ENCODE data around the gene LGALS9B.
"Not testable (repeated sequence)": the region's sequence is repeated elsewhere in the genome, so short reads cannot be mapped to it uniquely, and the experiment has no call there.

Gene LGALS9B

GRCh38 chr17:20467447-20467846 lies at the start of gene LGALS9B:
TSS of gene LGALS9B (minus strand) at chr17:20467539. CDS start at chr17:20467470, 69 bp downstream.
- not testable (repeated sequence) for DNase-seq

GRCh38 chr17:20516986-20517385 lies 49.6 kb upstream of the LGALS9B start:
- not testable (repeated sequence) for DNase-seq

DNA sequence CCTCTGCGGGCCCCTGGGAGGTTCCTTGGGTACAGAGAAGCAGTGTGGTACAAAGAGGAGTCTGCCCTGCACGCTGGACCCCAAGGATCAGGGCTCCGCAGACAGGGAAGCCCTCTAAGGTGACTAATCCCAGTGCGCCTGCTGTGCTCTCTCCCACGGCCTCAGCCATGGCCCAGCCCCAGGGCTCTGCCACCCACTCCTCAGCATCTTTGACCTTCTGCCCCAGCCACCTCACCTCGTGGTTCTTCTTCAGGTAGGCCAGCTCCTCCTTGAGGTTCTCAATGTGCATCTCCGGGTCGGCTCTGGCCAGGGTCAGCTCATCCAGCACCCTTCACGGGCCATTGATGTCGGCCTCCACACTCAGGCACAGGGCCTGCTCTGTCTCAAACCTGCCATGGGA lies 47.8 kb upstream of the LGALS9B start:
- DNase-seq = not testable (repeated sequence)

- DNase-seq = not testable (repeated sequence)
Observed at GRCh38 chr17:20513539-20513938, 46.2 kb upstream of the LGALS9B start.

DNA sequence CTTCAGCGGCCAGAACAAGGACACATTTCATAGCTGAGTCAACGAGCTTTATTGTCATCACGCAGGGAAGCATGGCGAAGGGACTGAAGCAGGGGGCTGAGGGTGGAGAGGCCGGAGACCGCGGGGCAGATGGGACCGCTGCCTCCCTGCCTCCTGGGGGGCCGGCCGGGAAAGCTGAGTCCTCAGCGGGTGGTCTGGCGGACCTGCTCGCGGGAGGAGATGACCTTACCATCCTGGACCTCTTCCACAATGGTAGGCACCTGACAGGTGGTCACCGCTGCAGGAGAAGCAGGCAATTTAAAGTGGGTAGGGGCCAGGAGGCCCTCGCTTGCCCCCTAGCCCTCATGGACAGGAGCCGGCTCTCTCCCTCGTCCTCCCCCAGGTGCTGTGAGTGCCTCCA lies 45.0 kb upstream of the LGALS9B start:
- DNase-seq = not testable (repeated sequence)

- DNase-seq = not testable (repeated sequence)
Observed at GRCh38 chr17:20511778-20512177, 44.4 kb upstream of the LGALS9B start.

- DNase-seq = not testable (repeated sequence)
Observed at GRCh38 chr17:20505333-20505732, 38.0 kb upstream of the LGALS9B start.

DNA sequence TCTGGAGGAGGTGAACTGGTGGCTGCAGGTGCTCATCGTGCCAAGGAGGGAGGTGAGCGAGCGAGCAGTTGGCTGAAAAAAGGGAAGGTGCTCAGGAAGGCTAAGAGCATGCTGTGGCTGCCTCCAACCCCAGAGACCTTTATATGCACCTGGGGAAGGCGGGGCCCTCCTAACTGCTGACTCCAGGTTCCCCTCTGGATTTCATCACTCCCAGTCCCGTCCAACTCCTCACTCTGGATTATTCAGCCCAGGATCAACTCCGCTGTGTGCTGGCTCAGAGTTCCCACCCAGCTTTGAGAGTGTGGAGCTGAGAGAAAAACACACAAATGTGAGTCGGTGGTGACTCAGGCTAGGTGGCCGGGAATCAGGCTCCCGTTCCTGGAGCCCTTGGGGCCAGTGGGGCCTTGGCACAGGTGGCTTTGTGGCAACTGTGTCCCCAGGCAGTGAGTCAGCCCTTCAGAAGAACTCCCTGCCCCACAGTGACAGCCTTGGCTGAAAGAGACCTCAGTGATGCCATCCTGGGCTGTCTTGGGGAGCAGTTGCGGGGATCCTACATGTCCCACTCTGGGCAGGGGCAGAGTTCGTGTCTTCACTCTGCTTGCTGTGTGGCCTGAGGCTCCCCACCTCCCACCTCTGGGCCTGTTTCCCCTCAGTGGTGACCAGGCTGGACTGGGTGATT lies 37.2 kb upstream of the LGALS9B start:
- not testable (repeated sequence) for DNase-seq

- DNase-seq = not testable (repeated sequence)
Observed at GRCh38 chr17:20501896-20502295, 34.6 kb upstream of the LGALS9B start.

- not testable (repeated sequence) for DNase-seq
Observed at GRCh38 chr17:20500346-20500745, 33.0 kb upstream of the LGALS9B start.

- DNase-seq = not testable (repeated sequence)
Observed at GRCh38 chr17:20495420-20495819, 28.1 kb upstream of the LGALS9B start.

DNA sequence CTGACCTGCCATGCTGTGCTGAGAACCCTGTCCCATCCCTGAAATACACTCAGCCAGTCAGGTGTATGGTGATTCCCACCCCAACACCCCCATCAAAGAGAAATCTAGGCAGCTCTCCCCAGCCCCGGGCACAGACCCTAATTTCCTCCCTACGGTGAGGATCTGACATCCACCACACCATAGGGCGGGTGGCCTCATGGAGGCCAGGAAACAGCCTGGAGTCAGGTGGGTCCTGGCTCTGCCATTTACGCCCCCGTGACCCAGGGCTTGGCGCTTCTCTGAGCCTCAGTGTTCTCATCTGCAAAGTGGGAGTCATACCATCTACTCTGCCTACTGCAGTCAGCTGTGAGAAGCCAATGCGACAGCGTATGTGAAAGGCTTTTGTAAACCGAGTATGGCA lies 27.4 kb upstream of the LGALS9B start:
- not testable (repeated sequence) for DNase-seq

DNA sequence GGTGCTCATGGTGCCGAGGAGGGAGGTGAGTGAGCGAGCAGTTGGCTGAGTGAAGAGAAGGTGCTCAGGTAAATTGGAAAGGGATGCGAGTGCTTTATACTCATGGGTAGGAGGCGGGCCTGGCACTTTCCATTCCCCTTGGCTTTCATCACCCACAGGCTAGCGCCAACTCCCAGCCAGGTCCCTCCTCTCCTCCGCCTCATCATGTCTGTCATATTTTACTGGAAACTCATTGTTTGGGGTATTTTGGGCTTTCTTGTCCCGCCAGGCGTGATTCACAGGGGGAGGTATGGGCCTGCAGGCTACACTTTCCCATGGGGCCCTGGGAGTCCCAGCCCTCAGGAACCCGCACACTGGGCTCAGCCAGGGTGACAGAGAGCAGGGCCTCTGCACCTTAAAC lies 26.8 kb upstream of the LGALS9B start:
- not testable (repeated sequence) for DNase-seq

GRCh38 chr17:20492971-20493370 lies 25.6 kb upstream of the LGALS9B start:
- DNase-seq = not testable (repeated sequence)

DNA sequence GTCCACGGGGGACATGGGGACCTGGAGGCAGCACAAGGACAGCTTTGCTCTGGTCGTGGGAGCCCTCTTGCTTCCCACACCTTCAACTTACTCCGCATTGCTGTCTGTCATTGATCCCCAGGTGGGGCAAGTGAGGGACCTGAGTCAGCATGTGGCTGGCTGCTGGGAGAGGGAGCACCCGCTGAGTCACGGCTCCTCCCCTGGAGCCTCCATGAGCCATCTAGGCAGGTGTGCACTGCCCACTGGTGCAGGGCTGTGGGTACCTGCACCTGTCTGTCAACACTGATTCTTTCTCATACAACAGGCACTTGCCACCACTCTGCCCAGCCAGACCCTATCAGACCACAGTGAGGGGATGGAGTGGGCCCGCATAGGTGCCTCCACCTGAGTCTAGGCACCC lies 24.8 kb upstream of the LGALS9B start:
- DNase-seq = not testable (repeated sequence)

- DNase-seq = not testable (repeated sequence)
Observed at GRCh38 chr17:20484930-20485329, 17.6 kb upstream of the LGALS9B start.

DNA sequence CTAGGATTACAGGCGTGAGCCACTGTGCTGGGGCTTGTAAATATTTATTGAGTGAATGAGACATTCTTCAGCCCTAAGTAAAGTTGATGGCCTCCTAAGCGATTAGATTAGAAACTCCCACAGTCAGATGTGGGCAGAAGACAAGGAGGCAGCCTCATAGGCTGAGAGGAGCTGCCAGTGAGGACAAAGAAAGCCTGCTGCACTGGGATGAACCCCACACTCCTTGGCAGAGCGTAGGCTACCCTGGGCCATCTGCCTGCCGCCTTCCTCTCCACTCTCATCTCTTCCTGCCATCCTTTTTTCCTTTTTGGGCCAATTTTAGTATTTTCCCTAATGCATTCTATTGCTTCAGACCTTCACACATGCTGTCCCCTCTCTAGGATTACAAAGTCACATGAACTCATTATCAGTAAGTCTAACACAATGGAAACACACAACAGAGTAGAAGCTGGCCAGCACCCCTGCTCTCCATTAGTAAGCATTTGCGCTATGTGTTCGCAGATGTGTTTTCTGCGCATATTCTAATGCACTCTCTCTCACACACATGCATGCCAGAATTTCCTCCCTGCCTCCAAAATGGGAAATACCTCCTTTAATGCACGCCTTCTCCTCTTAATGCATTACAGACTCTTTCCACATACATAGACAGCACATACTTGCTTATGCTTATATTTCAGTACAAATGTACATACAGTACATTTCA lies 12.7 kb upstream of the LGALS9B start:
- not testable (repeated sequence) for DNase-seq

GRCh38 chr17:20477398-20478071 lies 10.2 kb upstream of the LGALS9B start:
- not testable (repeated sequence) for DNase-seq

DNA sequence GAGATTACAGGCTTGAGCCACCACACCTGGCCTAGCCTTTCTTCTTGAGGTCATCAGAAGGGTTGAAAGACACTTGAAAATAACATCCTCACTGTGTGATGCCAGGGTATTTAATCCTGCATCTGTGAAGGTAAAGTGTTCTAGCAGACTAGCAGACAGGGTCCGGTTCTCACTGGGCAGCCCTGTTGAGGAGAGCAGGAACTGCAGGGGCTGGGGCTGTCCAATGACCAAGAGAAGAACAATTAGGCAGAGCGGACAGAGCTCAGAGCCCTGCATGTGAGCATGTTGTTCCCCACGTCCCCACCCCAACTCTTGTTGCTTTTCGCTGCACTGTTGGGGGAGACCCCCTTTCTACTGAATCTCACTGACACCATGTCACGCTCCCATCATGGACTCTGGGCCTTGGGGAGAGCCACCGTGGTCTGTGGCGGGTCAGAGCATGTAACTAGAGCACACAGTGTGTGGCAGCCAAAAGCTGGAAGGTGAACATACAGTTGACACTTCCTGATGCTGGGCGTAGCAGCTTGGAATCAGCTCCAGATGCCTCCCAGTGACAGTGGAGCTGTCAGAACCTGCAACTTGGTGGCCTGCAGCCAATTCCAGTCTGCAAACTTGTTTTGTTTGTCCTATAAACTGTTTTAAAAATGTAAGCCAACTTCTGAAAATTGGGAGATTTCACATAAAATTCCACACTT lies 7.9 kb upstream of the LGALS9B start:
- not testable (repeated sequence) for DNase-seq

- DNase-seq = not testable (repeated sequence)
Observed at GRCh38 chr17:20474081-20474480, 6.7 kb upstream of the LGALS9B start.

GRCh38 chr17:20469946-20470345 lies 2.6 kb upstream of the LGALS9B start:
- DNase-seq = not testable (repeated sequence)

DNA sequence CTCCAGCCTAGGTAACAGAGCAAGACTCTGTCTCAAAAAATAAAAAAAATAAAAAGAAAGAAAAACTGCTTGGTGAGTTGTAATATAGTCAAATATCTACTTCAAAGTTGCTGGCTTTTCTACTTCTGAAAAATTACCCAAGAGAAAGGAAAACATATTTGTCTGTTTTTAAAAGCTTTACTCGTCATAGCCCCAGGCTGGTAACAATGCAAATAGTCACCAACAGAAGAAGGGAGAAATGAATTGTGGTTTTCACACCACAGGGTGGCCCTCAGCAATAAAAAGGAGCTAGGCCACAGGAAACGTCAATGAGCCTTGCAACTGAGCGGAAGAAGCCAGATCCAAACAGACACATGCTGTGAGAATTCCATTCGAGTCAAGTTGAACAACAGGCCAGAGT lies 1.8 kb upstream of the LGALS9B start:
- not testable (repeated sequence) for DNase-seq

DNA sequence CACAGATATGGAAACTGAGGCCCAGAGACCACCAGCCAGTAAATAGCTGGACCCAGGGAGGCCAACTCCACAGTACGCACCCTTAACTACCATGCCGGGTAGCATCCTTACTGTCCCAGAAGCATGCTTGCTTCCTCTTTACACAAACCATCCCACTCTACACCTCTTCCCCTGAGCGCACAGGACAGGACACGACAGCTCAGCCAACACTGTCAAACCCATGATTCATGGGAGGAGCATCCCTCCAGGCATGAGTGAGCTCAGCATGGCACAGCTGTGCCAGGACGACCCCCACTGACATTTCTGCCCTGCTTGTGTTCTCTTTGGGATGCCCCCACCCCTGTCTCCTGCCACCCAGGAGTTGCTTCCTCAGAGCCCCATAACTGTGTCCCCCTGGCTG lies 340 bp downstream of the LGALS9B start:
- not testable (repeated sequence) for DNase-seq

Measured in NCI-H1048 (cell line).